GM18502 (cell line): Measurements from ENCODE around the gene MEGF10.
"Not testable (repeated sequence)": the region's sequence is repeated elsewhere in the genome, so short reads cannot be mapped to it uniquely, and the experiment has no call there.

ENCODE experiments used
- ATAC-seq: cut with Tn5 transposase; IDR thresholded peaks from one replicate; pipeline ENCODE4 v1.9.1; 2021; ENCODE audit warnings: mild to moderate bottlenecking; ENCODE audit not compliant: unreplicated experiment, poor library complexity

The MEGF10 gene

DNA sequence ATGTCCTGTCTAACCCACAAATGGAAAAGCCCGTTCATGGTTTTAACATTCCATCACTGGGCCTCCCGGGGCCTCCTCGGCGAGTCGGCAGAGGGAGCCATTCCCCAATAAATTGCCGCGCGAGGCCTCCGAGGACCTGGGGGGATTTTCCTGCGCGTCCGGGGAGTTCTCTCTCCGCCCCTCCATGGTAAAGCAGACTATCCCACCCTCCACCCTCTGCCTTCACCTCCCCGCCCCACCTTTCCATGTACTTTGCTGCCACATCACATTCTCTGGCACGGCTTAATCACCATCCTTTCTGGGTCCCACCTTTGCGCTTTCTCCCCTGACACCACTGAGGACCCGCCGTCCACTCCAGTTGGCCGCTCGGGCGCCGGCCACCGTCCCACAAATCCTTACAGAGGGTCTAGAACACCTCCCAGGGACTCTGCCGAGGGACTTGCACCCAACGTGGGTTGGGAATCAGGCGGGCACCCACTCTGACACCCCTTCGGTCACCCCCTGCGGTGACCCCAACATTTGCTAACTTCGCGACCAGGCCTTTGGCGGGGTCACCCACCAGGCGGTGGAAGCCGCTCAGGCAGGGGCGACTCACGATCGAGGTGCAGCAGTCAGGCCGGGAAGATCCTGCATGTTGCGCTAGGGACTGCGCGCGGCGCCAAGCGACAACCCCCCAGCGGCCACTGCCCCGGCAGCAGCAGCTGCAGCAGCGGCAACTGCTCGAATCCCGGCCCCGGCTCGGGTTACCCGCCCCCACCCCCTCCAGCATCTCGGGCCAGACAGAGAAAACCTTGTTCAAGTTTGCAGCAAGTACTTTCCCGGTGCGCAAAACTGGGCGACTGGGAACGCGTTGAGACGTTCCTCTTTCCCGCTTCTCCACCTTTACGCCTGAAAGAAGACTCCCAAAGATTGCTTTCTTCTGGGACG is at the start of gene MEGF10:
Gene MEGF10 (plus strand): TSS at position 778 of the 927 bp plus-strand sequence. CDS start 40,513 bp downstream, outside the sequence.
- ATAC-seq: no peak

DNA sequence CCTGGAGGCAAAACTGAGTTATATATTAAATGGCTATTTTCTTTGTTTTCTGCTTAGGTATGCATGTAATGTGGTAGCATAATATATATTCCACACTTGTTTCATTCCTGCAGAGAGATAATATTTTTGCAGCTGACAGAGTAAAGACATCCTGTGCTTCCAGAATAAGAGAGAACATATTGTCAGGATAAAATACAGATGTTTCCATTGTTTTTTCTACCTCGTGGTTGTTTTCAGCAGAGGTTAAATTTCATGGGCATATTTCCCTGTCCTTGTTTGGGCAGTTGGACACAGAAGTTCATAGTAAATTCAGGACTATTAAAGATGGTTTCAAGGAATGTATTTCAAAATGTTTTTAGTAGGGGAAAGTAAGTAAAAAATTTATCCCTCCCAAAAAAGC is 47.6 kb upstream of the MEGF10 start:
- no peak for ATAC-seq

DNA sequence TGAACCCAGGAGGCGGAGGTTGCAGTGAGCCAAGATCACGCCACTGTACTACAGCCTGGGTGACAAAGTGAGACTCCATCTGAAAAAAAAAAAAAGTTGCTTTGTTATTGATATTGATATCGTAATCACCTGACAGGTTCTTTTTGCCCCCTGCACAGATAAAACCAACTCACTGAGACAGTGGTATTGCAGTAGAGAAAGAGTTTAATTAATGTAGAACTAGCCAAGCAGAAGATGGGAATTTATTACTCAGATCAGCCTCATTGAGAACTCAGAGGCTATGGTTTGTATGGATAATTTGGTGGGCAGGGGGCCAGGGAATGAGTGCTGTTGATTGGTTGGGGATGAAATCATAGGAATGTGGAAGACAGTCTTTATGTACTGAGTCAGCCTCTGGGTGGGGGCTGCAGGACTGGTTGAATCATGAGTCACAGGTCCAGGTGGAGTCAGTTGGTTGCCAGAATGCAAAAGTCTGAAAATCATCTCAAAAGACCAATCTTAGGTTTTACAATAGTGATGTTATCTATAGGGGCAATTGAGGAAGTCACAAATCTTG is 35.8 kb upstream of the MEGF10 start:
- ATAC-seq: no peak

DNA sequence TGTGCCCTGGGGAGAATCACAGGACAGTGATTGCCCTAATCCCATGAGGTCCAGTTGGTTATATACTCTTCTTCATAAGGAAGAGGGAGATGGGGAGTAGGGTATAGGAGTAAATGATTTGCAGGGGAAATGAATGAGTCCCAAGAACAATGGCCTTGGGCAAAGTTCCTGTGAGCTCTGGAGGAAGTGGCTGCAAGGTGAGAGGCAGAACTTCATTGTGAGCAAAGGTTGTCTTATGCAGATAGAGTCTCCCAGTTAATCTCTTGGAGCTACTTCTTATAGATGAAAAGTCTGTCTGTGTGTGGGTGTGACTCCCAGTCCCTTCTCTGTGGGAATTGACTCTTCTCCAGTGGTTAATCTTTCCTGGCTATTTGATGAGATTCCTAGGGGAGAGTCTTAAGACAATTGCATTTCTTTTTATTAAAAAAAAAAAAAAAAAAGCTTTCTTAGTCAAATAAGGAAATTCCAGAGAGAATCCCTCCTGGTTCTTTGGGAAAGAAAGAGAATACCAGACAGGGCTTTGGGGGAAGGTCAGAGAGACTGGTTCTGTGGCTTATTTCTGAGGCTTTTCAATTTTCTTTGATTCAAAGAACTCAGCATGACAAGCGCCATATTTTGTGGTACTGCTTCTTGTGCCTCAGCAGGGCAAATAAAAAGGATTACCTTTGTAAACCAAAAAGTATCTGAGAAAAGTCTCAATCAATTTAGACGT is 33.6 kb upstream of the MEGF10 start:
- no peak for ATAC-seq

DNA sequence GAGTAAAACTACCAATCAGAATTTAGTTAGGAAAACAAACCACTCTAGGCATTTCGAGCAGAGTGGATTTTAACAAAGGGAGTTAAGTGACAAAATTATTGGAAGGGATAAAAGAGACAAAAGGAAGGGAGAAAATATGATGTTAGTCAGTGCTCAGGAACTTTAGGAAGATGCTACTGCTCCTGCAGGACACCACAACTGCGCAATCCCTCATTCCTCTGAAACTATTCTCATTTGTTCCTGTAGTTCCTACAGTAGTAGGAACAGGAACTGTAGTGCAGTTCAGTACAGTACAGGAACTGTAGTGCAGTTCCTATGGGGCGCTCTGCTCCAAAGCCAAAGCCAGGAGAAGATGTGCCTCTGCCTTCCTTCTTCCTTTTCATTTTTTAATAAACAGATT is 29.9 kb upstream of the MEGF10 start:
- ATAC-seq: no peak

DNA sequence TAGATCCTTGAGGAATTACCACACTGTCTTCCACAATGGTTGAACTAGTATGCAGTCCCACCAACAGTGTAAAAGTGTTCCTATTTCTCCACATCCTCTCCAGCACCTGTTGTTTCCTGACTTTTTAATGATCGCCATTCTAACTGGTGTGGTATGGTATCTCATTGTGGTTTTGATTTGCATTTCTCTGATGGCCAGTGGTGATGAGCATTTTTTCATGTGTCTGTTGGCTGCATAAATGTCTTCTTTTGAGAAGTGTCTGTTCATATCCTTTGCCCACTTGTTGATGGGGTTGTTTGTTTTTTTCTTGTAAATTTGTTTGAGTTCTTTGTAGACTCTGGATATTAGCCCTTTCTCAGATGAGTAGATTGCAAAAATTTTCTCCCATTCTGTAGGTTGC is 25.1 kb upstream of the MEGF10 start:
- not testable (repeated sequence) for ATAC-seq

DNA sequence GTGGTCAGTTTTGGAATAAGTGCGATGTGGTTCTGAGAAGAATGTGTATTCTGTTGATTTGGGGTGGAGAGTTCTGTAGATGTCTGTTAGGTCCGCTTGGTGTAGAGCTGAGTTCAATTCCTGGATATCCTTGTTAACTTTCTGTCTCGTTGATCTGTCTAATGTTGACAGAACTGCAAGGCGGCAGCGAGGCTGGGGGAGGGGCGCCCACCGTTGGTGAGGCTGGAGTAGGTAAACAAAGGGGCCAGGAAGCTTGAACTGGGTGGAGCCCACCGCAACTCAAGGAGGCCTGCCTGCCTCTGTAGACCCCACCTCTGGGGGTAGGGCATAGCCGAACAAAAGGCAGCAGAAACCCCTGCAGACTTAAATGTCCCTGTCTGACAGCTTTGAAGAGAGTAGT is 22.3 kb upstream of the MEGF10 start:
- not testable (repeated sequence) for ATAC-seq

DNA sequence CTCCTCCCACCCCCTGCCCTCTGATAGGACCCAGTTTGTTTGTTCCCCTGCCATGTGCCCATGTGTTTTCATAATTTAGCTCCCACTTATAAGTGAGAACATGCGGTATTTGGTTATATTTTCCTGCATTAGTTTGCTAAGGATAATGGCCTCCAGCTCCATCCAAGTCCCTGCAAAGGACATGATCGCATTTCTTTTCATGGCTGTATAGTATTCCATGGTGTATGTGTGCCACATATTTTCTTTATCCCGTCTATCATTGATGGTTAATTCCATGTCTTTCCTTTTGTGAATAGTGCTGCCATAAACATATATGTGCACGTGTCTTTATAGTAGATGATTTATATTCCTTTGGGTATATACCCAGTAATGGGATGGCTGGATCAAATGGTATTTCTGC is 19.9 kb upstream of the MEGF10 start:
- ATAC-seq: not testable (repeated sequence)

DNA sequence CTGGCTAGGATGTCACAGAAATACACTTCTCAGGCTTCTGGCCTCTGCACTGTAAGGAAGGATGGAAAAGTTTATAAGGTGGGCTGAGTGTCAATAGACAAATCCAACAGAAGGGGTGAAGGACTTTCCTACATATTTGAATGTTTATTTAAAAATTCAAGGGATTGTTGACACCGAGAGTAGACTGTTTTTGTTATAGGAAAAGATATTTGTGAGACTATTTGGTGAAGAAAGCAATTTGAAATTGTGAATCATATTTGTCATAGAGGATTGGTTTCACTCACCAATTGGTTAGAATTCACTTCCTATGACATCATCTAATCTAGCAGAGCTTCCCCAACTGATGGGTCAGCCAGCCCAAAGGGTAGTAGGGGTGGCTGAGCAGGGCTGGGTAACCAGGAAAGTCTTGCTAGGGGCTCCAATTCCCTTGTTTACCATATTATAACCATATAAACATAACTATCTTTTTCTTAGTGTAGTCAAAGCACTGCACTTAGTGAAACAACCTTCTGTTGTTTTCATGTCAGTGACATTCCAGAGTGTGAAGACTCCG is 14.9 kb upstream of the MEGF10 start:
- no peak for ATAC-seq

DNA sequence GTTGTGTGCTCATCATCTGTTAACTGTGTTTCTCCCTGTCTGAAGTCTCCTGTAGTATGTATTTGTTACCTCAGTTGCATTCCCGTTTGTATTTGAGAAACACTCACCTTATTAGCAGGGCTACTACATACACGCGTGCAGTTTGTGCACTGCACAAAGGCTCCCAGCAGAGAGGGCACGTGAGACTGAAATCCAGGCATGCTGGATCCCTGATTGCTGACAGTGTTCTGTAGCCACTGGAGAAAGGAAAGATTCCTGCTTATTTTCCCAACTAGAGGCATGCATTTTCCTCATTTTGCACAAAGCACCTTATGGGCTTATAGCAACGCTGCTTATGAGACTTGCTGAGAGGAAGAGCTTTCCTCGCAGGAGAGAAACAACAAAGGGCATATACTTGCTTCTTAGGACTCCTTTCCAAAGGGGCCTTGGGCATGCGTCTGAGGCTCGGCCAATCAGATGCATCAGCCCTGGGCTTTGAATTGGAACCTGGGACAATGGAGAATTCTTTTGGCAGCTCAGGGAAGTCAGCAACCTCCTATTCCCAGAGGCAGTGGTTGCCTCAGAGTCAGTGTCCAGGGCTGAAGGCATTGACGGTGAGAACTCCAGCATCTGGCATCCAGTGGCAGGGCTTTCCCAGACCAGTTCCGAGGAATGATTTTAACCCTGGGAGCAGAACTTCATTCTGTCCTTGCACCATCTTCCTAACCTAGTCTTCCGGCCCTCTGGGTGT is 9.9 kb upstream of the MEGF10 start:
- no peak for ATAC-seq

DNA sequence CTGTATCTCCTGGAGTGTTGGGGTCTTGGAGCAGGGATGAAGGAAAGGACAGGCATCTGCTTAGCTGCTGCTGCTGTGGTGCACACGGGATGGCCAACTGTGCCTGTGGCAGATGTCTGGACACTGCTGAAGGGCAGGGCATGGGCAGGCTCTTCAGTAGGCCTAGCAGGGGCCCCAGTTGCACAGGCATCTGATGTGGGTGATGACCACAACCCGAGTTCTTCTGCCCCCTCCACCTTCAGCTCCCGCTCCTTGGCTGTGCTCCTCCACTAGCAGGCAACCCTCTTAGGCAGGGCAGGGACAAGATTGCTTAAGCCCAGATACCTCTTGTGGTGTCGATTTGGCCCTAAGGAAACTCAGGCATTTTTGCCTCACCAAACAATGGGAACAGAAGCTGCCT is 9.0 kb upstream of the MEGF10 start:
- no peak for ATAC-seq

DNA sequence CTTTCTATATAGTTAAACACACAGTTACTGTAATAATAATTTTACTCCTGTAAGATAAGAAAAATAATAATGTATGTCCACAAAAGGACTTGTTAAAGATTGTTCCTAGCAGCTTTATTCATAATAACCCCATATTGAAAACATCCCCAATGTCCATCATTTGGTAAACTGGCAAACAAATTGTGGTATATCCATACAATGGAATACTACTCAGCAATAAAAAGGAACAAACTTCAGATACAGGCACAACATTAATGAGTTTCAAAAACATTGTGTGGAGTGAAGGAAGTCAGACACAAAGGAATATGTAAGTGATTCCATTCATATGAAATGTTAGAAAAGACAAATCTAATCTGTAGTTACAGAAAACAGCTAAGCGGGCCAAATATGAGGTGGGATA is 1.9 kb upstream of the MEGF10 start:
- no peak for ATAC-seq

DNA sequence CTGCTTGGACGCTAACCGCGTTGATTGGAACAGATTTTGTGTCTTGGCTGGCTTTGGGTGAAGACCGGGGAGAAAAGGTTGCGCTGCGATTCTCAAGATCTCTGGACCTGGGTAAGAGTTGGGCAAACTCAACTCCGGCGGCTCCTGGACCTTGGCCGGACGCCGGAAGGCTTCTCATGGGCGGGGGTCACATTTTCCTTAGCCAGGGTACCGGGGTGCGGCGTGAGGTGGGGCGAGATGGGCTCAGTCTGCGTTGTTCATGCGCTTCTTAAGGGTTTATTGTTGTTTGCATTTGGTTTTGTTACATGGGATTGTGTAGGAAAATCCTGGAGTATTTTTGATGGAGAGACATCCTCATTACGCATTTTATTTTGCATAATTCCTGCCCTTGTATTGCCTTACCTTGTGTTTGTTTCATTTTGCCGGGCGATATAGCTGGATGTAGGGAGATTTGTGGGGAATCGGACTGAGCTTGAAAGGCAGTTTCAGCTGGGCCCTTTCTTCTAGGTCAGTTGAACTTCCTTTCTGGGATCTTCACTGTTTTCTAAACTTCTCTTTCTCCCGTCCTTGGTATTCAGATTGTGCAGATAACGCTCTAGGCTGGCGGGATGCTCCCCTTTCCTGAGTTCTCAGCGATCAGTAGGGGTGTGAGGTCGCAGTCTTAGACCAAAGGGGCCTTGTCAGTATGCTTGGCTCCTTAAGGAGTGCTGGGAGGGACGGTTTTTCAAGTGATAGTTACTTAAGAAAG is 524 bp downstream of the MEGF10 start:
- ATAC-seq: no peak

DNA sequence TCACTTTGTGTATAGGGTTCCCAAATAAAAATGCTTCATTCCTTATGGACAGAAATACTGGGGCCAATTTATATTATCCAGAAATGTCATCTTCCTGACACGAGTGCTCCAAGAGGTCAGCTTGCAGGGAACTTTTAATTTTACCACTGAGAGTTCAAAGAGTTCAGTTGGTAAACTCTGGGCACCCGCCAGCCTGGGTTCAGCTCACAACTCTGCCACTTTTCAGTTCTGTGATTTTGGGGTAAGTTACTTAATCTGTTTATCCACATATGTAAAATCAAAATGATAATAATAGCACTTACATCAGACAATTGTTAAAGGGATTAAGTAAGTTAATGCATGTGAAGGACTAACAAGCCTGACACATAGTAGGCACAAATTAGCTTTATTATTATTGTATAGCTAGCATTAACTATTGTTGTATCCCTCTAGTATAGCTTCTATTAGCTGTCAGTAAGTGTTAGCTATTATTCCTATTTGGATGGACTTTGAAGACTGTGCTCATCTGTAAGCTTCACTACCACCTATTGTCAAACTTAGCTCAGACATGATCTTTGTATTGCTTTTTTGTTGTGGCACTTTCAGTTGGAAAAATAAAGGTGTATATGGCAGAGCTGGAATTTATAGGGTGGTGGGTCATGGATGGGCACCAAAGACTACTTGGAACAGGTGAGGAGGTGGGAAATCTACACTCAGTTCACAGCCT is 1.6 kb downstream of the MEGF10 start:
- no peak for ATAC-seq

DNA sequence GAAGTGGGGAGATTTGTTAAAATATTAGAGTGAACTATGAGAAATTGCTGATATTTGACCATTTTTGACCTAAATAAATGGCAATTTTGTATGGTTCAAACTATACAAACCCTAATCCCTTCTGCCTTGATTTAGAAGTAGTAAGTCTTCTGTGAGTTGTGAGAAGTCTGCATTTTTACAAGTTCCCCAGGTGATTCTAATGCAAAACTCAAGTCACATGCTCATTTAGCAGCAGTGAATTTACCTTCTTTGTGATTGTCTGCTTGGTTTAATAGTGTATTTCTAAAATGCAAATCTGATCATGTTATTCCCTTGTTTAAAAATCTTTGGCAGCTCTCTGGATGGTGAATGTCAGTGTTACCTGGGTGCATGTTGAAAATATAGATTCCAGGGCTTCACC is 2.8 kb downstream of the MEGF10 start:
- ATAC-seq: no peak

DNA sequence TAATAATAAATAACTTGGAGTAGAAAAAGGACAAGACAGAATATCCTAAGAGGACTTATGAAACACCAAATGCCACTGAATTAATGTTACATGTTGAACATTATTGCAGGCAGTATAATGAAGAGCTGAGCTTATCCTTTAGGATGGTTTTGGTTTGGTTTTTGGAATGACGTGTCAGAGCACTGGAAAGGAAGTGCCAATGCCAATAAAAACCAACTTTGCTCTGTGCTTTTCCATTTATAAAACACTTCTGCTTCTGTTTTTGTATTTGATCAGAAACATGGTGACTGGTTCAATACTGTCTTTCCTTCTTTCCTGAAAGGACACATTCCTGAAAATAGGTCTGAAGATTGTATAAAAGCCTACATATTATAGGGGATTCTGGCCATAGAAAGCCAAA is 4.2 kb downstream of the MEGF10 start:
- ATAC-seq: no peak

DNA sequence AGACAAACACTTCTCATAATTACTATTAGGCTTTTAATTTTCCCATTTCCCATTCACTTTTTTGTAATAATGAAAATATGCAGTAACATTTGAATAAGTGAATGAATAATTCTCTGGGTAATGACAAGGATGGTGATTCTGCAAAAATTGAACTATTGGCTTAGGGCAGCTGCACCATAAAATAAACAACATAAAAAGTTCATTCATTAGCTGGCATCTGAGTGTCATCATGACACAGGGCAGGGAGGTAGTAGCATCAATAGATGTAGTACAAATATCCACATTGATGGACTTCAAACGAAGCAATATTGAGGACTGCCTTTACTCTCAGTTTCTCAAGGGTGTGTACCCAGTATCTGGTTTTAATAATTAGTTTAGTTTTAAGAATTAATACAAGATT is 4.9 kb downstream of the MEGF10 start:
- ATAC-seq: no peak

DNA sequence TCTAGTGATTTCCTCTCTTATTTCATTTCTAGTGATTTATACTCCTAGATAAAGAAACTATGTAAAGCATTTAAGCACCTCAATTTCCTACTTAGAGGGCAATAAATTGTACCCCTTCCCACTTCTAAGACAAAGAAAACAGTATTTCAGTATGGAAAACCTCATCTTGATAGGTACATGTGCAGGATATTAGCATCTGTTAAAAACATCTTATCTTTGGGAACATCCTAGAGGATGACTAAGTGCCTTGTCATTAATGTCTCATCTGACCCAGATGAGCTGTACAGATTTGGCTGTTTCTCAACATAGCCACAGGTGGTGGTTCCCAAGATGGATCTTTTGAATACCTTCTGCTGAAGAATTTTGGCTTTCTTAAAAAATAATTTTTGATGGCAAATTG is 5.7 kb downstream of the MEGF10 start:
- ATAC-seq: no peak

DNA sequence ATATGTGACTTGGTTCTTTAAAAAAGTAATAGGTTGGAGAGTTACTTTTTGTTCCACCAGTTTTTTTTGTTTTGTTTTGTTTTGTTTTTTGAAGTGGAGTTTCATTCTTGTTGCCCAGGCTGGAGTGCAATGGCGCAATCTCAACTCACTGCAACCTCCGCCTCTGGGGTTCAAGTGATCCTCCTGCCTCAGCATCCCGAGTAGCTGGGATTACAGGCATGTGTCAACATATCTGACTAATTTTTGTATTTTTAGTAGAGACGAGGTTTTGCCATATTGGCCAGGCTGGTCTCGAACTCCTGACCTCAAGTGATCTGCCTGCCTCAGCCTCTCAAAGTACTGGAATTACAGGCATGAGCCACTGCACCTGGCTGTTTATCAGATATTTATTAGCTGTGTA is 6.3 kb downstream of the MEGF10 start:
- not testable (repeated sequence) for ATAC-seq
